Cardiac muscle cell (in vitro differentiated cells and primary cell): Measurements from ENCODE around the gene RITA1. TPM values are rescaled to one million over a fixed set of nuclear protein-coding genes. Genes with fewer than 3 reads are reported as not detected.
"Not testable (repeated sequence)": the region's sequence is repeated elsewhere in the genome, so short reads cannot be mapped to it uniquely, and the experiment has no call there.

ENCODE experiments used
- DNase-seq, 2 donors: peaks; one replicate each; pipeline versions ENCODE4 v3.0.0 to v3.0.0-alpha.2; 2010 to 2017; ENCODE audit warnings: low read depth in 1 of 2, low spot score in 1 of 2
- H3K27ac ChIP-seq: fragments of 200-600 bp; sonication (generic); 2 replicates; pipeline ENCODE4 v1.5.1; 2016
- H3K27me3 ChIP-seq: fragments of 200-600 bp; sonication (generic); 2 replicates; pipeline ENCODE4 v1.6.0; 2016; ENCODE audit warnings: control low read depth
- H3K36me3 ChIP-seq: fragments of 200-600 bp; sonication (generic); 2 replicates; pipeline ENCODE4 v1.5.1; 2016; ENCODE audit warnings: control low read depth
- H3K4me1 ChIP-seq: fragments of 200-600 bp; sonication (generic); 2 replicates; pipeline ENCODE4 v1.8.1; 2017; ENCODE audit warnings: low read depth, mild to moderate bottlenecking, mixed run types
- H3K4me3 ChIP-seq: fragments of 200-600 bp; sonication (generic); 2 replicates; pipeline ENCODE4 v1.5.1; 2016; ENCODE audit warnings: mild to moderate bottlenecking
- H3K9me3 ChIP-seq: fragments of 200-600 bp; sonication (generic); 2 replicates; pipeline ENCODE4 v1.5.1; 2017; ENCODE audit warnings: low read depth, mild to moderate bottlenecking, control low read depth
- polyA plus RNA-seq: library from polyadenylated mRNA; unstranded; fragments of >200 nt; fragmentation: Nextera tagmentation; extraction: Ambion mirVana; gene quantifications from 2 replicates; pipeline ENCODE4 v1.2.1, GENCODE V29; 2016
- total RNA-seq: library from RNA; depleted of rRNA; stranded (reverse); fragments of >200 nt; gene quantifications from 2 replicates; pipeline ENCODE4 v1.2.3, GENCODE V29; 2016
- TF ChIP-seq, protein P1 (sequence below): IDR thresholded peaks from 2 replicates; pipeline ENCODE4 v1.5.1; 2012; ENCODE audit warnings: low read depth, mild to moderate bottlenecking, low read length

Gene RITA1
- total and polyA plus RNA-seq, 2 experiments from 2014 or later: 36.1 to 40.7 TPM

DNA sequence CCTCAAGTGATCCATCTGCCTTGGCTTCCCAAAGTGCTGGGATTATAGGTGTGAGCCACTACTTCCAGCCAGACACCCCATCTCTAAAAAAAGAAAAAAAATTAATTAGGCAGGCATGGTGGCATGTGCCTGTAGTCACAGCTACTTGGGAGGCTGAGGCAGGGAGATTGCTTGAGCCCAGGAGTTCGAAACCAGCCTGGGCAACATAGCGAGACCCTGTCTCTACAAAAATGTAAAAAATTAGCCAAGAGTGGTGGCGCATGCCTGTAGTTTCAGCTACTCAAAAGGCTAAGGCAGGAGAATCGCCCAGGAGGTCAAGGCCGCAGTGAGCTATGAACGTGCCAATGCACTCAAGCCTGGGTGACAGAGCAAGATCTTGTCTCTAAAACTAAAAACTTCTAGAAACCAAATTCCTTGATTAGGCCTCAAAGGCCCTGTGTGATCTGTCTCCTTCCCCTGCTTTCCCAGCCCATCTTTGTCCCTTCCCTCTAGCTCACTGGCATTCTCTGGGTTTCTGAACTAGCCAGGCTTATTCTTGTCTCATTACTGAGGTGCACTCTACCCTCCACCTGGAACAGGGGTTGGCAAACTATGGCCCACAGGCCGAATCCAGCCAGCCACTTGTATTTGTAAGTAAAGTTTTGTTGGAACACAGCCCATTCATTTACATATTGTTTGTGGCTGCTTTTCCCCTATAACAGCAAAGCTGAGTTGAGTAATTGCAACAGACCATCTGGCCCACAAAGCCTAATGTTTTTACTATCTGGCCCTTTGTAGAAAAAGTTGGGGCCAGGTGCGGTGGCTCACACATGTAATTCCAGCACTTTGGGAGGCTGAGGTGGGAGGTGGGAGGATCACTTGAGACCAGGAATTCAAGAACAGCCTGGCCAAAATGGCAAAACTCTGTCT, 18.6 kb downstream of the RITA1 start:
- TF ChIP-seq, protein P1, sequence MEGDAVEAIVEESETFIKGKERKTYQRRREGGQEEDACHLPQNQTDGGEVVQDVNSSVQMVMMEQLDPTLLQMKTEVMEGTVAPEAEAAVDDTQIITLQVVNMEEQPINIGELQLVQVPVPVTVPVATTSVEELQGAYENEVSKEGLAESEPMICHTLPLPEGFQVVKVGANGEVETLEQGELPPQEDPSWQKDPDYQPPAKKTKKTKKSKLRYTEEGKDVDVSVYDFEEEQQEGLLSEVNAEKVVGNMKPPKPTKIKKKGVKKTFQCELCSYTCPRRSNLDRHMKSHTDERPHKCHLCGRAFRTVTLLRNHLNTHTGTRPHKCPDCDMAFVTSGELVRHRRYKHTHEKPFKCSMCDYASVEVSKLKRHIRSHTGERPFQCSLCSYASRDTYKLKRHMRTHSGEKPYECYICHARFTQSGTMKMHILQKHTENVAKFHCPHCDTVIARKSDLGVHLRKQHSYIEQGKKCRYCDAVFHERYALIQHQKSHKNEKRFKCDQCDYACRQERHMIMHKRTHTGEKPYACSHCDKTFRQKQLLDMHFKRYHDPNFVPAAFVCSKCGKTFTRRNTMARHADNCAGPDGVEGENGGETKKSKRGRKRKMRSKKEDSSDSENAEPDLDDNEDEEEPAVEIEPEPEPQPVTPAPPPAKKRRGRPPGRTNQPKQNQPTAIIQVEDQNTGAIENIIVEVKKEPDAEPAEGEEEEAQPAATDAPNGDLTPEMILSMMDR: no peak
- H3K9me3 ChIP-seq: no peaks in the 10 kb centered on the region
- peak in 1 of 2 donors; percentile 48 for DNase-seq
- no peaks in the 10 kb centered on the region for H3K4me1 ChIP-seq
- H3K27me3 ChIP-seq: no peaks in the 10 kb centered on the region
- H3K4me3 ChIP-seq: no peak overlapping the region
- H3K27ac ChIP-seq: no peak overlapping the region
- no peaks in the 10 kb centered on the region for H3K36me3 ChIP-seq

DNA sequence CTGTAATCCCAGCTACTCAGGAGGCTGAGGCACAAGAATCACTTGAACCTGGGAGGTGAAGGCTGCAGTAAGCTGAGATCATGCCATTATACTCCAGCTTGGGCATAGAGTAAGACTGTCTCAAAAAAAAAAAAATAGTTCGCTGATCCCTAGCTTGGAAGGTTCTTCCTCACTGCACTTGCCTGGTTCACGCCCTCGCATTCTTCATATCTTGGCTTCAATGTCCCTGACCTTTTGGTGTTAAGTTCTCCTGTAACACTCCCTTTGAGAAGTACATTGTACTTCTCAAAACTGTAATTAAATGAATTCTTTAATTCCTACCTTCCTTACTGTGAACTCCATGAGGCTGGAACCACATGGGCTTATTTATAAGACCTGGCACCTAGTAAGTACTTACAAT, 19.3 kb downstream of the RITA1 start:
- H3K9me3 ChIP-seq: no peaks in the 10 kb centered on the region
- TF ChIP-seq, protein P1: no peak
- H3K4me3 ChIP-seq: no peak overlapping the region
- H3K4me1 ChIP-seq: no peaks in the 10 kb centered on the region
- no peak overlapping the region for H3K27ac ChIP-seq
- no peak for DNase-seq
- no peaks in the 10 kb centered on the region for H3K27me3 ChIP-seq
- H3K36me3 ChIP-seq: no peaks in the 10 kb centered on the region

DNA sequence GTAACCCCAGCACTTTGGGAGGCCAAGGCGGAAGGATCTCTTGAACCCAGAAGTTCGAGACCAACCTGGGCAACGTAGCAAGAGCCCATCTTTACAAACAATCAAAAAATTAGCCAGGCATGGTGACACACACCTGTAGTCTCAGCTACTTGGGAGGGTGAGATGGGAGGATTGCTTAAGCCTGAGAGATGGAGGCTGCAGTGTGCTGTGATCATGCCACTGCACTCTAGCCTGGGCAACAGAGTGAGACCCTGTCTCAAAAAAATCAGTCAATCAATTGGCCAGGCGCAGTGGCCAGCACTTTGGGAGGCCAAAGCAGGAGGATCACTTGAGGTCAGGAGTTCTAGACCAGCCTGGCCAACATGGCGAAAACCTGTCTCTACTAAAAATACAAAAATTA, 21.3 kb downstream of the RITA1 start:
- not testable (repeated sequence) for H3K27ac ChIP-seq, H3K27me3 ChIP-seq, H3K36me3 ChIP-seq, H3K9me3 ChIP-seq, DNase-seq, H3K4me3 ChIP-seq, H3K4me1 ChIP-seq

DNA sequence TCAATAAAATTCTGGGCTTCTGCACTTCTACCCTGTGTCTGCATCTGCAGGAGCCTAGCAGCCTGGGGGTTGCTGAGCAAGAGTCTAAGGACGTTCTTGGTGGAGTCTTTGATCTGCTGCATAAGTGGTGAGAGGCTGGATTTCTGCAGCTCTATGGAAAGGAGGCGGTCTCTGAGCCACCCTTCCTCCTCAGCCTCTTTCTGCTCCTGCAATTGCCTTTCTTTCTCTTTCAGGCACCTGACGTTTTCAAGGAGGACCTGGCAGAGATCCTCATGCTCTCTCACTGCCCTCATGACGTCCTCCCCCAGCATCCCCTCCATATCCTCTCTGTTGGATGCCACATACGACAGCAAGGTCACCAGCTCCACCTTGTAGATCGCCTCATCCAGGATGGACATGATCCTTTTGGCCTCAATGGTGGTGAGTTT, 22.1 kb downstream of the RITA1 start:
- TF ChIP-seq, protein P1: no peak
- DNase-seq: no peak
- no peaks in the 10 kb centered on the region for H3K9me3 ChIP-seq
- no peak overlapping the region for H3K4me3 ChIP-seq
- H3K36me3 ChIP-seq: no peaks in the 10 kb centered on the region
- no peak overlapping the region for H3K27ac ChIP-seq
- no peaks in the 10 kb centered on the region for H3K4me1 ChIP-seq
- H3K27me3 ChIP-seq: no peaks in the 10 kb centered on the region

DNA sequence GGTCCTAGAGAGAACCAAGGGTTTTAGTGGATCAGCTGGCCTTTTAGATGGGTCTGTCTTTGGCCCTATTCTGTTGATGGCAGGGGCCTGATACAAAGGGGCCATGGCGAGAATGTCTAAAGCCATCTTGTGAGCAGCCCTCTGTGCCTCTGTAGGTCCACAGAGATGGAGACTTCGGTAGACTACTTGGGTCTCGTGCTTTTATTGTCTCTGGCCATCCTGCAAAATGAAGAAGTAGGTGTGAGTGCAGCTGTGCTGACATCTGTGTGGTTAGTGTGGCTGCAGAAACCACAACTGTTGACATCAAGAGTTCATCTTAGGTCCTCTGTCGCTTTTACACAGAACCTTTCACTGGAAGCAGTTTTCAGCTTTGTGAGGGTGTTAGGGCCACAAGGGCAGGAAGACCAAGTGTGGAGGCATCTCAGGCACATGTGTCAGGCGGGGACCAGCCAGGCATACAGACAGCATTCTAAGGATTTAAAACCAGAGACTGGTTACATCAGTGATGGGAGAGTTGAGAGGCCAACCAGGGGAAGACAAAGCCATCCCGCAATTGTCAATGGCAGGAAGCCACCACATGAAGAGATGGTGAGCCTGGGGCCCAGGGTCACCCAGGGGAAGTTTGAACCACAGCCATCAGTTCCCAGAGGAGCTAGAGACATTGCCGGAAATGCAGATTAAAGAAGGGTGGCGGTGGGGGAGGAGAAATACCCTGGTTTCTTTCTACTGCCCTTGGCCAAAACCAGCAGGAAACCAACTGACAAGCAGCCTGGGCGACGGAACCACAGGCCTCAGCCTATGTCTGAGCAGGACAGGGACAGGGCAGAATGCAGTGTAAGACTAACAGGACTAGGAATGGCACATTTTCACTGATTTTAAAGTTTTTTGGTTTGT, 22.8 kb downstream of the RITA1 start:
- Histone ChIP-seq H3K4me1 (no peaks in the 10 kb centered on the region), H3K27me3 (no peaks in the 10 kb centered on the region), H3K9me3 (no peaks in the 10 kb centered on the region), H3K4me3 (no peak overlapping the region), H3K27ac (no peak overlapping the region), H3K36me3 (no peaks in the 10 kb centered on the region)
- DNase-seq: peak in 1 of 2 donors; percentile 55
- TF ChIP-seq, protein P1: no peak
